HG02943 (cell line): Measurements from ENCODE around the gene RDH12.
"Not testable (repeated sequence)": the region's sequence is repeated elsewhere in the genome, so short reads cannot be mapped to it uniquely, and the experiment has no call there.

ENCODE experiments used
- ATAC-seq: cut with Tn5 transposase; IDR thresholded peaks from one replicate; pipeline ENCODE4 v1.9.1; 2021; ENCODE audit warnings: mild to moderate bottlenecking, low read depth, moderate library complexity; ENCODE audit not compliant: unreplicated experiment

The RDH12 gene

DNA sequence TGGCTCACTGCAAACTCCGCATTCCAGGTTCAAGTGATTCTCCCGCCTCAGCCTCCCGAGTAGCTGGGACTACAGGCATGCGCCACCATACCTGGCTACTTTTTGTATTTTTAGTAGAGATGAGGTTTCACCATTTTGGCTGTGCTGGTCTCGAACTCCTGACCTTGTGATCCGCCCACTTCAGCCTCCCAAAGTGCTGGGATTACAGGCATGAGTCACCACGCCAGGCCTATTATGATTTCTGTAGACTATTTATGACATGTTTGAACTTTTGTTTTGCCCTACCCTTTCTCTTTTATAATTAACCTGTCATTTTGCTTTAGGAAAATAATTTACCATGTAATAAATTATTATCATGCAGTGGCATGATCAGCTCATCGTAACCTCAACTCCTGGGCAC lies at the start of gene RDH12:
RDH12 (plus strand) TSS at position 395 of the 400 bp plus-strand sequence. CDS start 20,757 bp downstream, outside the sequence.
- not testable (repeated sequence) for ATAC-seq

DNA sequence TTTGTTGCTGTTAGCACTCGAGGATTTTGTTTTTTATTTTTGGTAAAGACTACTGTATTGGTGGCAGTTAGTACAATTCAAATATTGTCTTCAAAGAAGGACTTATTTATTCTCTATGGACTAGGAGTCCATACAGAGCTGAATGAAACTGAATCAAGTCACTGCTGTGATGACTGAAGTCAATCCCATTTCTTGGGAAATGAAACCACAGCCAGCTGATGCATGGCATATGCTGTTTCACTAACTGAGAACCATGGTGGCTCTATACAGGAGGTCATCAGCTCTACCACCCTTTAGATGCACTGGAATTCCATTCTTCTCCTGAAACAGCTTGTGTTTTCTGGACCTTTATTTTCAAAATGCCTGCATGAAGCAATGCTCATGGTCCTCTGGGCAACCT lies 49.5 kb upstream of the RDH12 start:
- no peak for ATAC-seq

DNA sequence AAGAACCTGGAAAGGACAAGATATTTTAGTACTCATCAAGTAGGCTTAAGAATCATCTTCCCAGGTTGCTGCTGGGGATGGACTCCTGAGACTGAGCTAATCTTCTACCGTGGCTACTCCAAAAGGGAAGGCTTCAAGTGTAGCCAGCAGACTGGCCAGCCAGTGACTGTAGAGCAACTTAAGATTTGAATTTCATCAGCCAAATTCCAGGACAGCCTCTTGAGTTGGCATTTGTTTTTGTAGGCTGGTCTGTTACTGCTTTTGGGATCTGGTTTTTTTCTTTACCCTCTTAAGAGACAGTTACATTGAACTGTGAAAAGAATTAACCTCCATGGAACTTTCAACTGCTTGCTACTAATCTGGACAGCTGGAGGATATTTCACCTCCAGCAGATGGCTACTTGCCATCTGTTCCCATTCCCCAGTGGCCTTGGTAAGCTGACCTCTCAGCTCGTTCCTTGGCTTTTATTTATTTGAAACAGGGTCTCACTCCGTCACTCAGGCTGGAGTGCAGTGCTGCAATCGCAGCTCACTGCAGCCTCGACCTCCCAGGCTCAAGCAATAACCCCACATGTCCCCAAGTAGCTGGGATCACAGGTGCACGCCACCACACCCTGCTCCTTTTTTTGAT lies 47.9 kb upstream of the RDH12 start:
- ATAC-seq: no peak

DNA sequence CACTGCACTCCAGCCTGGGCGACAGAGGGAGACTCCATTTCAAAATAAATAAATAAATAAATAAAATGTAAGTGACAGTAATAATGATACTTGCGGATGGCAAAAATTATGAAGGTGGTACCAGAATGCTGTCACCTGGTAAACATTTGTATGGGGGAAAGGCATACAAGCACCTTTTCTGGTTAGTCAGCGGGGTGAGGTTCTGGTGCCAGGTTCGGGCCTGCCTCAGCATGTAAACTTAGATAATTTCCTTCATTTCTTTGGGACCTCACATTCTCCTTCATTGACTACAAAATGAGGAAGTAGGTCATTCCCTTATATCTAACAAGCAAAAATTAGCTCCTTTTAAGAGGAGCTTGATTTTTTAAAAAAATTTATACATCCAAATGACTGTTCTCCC lies 38.1 kb upstream of the RDH12 start:
- no peak for ATAC-seq

DNA sequence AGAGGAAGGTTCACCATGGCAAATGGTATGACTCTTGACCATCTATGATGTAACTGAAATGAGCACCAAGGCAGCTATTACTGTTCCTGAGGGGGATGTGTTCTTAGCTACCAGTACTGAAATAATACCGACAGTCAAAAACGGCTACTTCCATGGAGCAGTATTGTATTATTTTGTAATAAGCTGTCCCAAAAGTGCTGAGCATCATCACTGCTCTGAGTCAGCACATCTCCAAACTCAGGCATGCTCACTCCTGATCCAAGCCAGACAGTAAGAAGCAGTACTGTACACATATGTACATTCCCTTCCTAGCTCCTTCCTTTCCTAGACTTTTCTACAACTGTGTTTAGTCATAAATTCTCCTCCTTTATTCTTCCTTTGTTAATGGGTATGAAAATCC lies 35.8 kb upstream of the RDH12 start:
- no peak for ATAC-seq

DNA sequence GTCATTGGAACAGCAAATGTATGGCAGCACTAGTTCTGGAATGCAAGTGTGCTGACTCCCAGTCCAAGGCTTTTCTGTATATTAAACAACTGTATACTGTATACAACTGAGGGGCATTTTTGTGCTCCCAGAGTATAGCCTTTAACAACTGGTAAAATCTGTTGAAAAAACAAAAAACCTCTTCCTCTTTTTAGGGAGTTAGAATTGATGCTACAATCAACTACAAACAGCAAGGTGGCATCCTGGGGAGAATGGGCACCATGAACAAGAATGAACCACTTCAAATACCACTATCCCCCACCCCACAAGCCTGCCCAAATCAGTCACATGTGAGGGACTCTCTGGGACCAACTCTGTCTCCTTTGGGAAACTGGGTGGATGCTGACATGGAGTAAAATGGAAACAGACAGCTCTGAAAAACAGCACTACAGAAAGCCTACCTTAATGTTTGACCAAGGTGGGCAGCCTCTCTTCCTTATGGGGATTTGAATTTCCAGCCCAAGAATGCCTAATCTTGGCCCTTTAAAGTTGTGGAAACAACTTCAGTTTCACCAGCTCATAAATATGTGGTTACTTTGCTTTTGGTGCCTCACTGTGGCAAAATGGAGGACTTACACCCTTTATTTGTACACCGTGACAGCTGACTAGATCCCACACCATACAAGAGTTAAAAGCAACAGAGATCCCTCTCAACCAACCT lies 34.8 kb upstream of the RDH12 start:
- ATAC-seq: peak; percentile 55

DNA sequence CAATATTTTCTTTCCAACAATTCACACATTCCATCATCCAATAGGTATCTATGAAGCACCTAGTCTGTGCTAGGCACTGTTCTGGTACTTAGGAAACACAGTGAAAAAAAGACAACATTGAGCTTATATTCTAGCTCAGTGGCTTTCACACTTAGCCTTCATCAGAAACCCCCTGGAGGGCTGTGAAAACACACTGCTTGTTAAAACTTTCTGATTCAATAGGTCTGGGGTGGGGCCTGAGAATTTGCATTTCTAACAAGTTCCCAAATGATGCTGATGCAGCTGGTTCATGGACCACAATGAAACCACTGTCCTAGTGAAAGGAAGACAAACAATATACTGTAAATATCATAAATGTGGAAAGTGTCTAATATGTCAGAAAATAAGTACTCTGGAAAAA lies 33.1 kb upstream of the RDH12 start:
- no peak for ATAC-seq

DNA sequence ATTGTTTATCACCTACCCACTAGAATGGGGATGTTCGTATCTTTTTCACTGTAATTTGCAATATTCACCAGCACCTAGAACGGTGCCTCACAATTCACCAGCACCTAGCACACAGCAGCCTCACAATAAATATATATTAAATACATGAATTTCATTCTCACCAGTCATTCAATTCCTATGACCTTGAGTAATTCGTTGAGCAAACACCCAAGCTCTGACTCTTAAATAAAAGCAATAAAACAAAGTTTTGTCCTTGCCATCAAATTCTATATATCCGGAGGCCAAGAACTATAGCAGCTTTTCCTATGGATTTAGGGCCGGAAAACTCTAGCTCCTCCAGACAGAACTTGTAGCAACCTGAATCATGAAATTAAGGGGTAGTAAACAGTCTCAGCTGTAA lies 28.2 kb upstream of the RDH12 start:
- ATAC-seq: no peak

DNA sequence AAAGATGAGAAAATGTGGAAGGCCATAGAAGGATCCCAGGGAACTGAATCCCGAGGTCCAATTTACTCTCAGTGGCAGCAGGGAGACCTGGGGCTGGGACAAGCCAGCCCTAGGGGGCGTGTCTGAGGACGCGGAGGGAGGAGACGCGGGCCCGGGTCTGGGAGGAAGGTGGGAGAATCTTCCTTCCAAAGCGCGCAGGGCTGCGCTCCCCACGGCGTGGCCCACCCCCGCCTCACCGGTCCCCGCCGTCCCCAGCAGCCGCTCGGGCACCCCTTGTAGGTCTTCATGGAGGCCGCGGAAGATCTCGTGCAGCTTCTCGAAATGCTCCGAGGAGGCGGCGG lies 27.6 kb upstream of the RDH12 start:
- ATAC-seq: peak; percentile 39

DNA sequence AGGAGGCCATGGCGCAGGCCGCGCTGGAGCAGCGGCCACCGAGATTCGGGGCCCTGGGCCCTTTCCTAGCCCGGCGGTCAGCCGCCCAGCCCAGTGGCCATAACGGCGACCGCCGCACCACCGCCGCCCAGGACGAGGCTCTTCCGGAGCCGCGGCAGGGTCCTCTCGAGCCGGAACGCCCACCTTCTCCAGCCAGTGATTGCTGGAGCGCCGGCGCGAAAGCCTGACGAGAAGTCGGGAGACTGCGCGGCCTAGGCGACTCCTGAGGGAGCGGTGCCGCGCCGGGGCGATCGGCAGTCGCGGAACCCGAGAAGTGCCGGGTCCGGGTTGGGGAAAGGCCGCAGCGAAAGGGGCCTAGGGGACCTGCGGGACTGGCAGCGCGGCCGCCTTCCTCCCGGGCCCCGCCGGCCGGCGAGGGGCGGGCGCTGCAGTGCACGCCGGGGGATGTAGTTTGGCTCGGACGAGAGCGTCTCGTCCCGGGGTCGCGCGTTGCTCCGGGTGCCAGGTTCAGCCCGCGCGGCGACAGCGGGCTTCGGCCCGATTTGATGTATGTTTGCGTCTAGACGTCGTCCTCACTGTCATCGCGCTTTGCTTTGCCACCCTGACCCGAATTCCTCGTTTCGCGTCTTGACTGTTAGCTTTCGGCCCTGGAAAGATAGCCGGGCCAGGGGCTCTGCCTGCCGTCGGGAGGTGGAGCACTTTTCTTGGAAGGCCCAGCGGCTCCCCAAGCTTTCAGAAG lies 27.0 kb upstream of the RDH12 start, which contains the start of gene VTI1B:
VTI1B (minus strand) TSS at position 153 of the 739 bp plus-strand sequence; CDS start at position 10, 143 bp downstream.
- ATAC-seq: peak; percentile 77

DNA sequence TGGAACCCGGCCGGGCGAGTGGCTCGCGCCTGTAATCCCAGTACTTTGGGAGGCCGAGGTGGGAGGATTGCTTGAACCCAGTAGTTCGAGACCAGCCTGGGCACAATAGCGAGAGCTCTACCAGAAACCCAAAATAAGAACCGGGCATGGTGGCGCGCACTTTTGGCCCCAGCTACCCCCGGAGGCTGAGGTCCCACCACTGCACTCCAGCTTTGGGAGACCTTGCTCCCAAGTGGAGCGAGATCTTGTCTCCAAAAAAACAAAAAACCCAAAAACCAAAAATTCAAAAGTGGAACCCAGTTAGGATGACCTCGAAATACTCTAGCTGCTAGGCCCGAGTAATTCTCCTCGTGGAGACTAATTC lies 26.5 kb upstream of the RDH12 start:
- ATAC-seq: no peak

DNA sequence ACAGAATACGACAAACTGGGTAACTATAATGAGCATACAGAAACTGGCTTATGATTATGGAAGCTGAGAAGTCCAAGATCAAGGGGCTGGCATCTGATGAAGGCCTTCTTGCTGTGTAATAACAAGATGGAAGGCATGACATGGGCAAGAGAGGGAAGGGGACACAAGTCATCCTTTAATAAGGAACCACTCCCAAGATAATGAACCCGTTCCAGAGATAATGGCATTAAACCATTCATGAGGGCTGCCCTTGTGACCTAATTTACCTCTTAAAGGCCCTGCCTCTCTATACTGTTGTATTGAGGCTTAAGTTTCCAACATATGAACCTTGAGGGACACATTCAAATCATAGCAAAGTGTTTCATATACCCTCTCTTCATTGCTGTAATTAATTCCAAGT lies 22.7 kb upstream of the RDH12 start:
- ATAC-seq: no peak

DNA sequence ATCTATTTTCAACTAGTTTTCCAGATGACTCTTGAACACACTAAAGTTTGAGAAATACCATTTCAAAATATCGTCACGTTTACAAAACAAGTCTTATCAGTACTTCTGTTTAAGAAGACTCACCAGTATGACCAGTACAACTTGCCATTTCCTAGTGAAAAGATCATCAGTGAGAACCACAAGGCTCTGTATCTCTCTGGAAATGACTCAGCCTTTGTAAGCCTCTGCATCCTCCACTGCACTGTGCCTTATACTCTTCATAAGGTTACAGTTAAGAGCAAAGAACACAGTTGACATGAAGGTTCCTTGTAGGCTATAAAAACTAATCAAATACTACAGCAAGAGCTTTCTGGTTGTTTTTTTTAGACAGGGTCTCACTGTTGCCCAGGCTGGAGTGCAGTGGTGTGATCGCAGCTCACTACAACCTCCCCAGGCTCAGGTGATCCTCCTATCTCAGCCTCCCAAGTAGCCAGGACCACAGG lies 21.5 kb upstream of the RDH12 start:
- ATAC-seq: peak; percentile 68

DNA sequence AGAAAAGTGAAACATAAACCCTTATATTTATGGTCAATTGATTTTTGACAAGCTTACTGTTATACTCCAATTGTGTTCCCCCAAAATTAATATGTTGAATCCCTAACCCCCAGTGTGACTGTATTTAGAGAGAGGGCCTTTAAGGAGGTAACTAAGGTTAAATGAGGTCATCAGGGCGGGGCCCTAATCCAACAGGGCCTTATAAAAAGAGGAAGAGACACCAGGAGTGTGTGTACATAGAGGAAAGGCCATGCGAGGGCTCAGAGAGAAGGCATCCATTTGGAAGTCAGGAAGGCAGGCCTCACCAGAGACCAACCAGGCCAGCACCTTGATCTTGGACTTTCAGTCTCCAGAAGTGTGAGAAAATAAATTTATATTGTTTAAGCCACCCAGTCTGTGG lies 20.7 kb upstream of the RDH12 start:
- no peak for ATAC-seq

DNA sequence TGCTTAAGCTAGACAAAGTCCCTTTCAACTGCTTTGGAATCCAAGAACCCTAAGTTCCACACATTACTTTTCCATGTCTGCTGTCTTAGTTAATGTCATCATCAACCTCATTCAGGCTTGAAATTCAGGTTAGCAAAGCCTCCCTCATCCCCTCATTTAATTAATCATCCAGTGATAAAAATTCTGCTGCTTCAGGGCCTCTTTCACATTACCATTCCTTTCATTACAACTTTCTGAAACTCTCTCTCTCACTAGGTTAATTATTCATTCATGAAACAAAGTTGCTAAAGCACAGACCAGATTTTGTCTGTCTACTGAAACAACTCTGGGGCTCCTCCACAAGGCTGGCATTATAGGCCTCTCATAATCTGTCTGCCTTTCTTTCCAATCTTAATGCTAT lies 17.8 kb upstream of the RDH12 start:
- ATAC-seq: no peak

DNA sequence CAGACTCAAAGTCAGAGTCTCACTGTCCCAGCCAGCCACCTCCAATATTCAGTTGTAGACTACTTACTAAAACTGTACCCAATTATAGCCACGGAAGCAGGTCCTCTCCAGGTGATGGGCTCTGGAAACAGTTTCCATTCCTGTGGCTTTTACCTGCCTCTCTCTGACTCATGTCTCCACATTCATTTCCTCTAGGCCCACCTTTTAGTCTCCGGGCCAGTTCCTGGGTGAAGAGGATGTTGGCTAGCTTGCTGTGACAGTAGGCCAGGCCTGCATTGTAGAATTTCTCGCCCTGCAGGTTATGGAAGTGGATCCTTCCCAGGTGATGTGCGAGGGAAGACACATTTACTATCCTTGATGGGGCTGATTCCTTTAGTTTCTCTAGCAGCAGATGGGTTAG lies 11.7 kb upstream of the RDH12 start:
- no peak for ATAC-seq

DNA sequence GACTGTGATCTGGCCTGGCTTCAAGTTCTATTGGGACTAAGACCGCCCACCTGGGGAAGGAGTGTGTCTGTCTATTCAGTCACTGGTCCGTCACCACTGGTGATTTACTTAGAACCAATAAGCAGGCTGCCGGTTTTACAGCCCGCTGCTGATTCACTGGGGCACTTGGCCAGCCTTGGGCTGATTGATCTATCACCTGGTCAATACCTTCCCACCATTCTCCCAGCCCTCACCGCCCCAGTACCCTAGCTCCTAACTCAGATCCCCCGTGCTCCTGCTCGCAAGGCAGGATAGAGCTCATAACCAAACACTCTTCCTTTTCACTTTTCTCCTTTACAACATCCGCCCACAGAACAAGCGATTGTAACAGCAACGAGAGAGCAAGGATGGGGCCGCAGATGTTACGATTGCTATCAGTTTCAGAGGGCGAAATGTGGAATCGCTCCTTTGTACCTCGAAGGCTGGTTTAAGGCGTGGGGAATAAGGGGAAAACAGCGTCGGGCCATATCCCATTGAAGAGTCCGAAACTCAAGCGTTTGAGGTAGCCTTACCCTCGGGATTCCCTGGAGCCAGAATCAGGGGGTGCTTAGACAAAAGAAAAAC lies 6.8 kb upstream of the RDH12 start:
- ATAC-seq: peak; percentile 81

DNA sequence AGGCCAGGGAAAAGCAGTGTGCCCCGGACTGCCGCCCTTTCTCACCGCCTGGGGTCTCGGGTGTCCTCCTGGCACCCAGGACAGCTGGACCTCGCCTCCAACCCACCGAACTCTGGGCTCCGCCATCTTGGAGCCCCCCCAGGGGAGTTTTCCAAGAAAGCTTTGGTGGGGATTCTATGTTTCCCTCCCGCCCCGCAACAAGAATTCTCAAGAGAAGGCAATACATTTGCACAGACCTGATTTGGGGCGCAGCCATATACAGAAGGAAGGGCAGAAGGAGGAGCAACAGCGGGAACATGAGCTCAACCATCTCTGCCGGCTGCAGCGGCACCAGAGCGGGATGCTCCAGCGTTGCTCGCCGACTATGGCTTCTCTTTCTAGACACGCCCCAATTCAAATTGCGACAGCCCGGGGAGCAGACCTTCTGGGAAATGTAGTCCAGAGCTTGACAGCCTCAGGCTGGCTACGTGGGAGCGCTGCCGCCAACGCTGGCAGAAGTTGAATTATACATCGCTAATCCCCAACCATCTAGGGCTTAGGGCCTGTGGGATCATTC lies 6.2 kb upstream of the RDH12 start, which contains the start of gene RDH11:
RDH11 (minus strand) TSS at position 371 of the 556 bp plus-strand sequence; CDS start at position 310, 61 bp downstream.
- peak; percentile 82 for ATAC-seq

DNA sequence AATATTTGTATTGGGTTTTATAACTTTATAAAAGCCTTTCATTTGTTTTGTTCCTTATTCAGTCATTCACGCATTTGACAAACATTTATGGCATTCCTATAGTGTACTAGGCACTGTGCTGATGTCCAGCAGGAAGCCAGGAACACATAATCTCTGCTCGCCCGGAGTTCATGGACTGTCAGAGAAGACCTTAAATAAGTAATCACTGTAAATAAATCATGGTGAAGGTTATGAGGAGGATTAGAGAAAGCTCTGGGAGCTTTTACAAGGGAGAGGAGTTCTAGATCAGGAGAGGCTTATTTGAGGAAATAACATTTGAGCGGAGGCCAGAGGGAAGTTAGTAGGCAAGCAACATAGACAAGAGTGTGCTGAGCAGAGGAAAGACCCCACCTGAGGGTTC lies 4.7 kb upstream of the RDH12 start:
- ATAC-seq: no peak

DNA sequence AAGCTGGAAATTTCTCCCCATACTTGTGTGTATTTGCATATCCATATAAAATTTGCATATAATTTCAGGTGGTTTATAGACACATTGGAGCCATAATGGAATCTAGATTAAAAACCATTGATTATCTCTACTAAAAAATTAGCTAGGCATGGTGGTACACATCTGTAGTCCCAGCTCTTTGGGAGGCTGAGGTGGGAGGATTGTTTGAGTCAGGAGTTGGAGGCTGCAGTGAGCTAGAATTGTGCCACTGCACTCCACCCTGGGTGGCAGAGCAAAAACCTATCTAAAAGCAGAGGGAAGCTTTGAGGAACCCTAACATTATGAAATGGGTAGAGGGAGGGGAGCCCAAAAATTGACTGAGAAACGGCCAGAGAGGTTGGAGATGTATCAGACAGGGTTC lies 3.5 kb upstream of the RDH12 start:
- ATAC-seq: no peak

DNA sequence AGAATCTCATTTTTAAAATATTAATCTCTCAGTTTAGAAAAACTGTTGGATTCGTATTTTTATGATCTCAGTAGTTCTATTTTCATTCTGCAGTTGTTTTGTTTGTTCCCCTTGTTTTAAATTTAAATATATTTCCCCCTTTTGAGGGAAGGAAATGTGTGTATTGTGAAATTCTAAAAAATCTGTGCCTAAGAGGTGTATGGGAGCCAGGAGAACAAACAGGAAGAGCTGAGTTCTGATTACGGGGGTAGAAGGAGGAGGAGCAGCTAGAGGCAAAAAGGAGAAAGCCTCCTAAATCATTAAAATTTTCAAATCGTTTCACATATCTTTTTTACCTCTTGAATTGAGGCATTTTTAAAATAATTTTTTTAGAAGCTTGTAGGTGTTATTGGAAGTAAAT lies 2.3 kb downstream of the RDH12 start:
- ATAC-seq: no peak
